Colon (tissue), 2 donors: ENCODE measurements around the gene PSAP.

ENCODE experiments used
- FAIRE-seq: peaks from 2 replicates; lab custom pipeline; 2012; peaks lifted over from hg19 to GRCh38; lab: Jason Lieb, UNC
- donor health status: control.
- donor health status: control.

The PSAP gene

GRCh38 chr10:71807557-71808510 lies 43.2 kb downstream of the PSAP start:
- FAIRE-seq = no peak

GRCh38 chr10:71806704-71807556 lies 44.1 kb downstream of the PSAP start:
- FAIRE-seq = no peak

DNA sequence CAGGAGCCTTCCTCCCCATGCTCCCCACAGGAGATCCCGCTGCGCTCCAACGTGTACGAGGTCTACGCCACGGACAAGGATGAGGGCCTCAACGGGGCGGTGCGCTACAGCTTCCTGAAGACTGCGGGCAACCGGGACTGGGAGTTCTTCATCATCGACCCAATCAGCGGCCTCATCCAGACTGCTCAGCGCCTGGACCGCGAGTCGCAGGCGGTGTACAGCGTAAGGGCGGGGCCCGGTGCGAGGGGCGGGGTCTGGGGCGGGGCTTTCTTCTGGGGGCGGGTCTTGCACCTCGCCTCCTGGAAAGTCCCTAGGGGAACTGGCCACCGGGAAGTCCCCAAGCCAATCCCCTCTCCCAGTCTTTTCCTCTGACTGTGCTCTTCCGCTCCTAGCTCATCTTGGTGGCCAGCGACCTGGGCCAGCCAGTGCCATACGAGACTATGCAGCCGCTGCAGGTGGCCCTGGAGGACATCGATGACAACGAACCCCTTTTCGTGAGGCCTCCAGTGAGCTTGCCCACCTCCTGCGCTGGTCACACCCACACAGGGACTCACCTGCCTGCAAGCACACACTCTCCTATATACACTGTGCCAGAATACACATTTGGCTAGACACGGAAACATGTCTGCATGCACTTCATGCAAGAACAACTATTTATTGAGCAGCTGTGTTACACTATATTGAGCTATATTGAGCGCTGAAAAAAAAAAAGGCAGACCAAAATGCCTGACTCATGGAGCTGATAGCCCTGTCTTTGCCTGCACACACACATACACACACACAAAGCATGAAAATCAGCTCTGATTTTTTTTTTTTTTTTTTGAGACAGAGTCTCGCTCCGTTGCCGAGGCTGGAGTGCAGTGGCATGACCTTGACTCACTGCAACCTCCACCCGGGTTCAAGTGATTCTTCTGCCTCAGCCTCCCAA lies 45.0 kb downstream of the PSAP start:
- no peak for FAIRE-seq

GRCh38 chr10:71804077-71804476 lies 47.0 kb downstream of the PSAP start:
- FAIRE-seq = no peak

DNA sequence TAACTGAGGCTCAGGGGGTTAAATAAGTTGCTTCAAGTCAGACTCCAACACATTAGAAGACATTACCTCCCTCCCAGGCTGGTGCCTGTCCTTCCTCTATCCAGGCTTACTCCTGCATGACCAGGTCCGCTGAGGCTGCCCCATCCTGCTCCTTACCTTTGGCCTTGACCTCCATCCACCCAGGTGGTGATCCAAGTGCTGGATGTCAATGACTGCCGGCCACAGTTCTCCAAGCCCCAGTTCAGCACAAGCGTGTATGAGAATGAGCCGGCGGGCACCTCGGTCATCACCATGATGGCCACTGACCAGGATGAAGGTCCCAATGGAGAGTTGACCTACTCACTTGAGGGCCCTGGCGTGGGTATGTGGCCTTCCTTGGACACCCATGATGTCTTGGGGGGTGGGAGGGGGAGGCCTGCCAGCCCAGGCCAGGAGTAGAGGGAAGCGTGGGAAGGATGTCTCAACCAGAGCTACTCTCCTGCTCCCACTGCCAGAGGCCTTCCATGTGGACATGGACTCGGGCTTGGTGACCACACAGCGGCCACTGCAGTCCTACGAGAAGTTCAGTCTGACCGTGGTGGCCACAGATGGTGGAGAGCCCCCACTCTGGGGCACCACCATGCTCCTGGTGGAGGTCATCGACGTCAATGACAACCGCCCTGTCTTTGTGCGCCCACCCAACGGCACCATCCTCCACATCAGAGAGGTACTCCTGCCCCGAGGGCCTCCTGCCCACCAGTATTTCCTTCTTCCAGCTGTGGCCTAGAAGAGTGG lies 48.1 kb downstream of the PSAP start:
- FAIRE-seq = no peak

GRCh38 chr10:71802235-71802634 lies 48.8 kb downstream of the PSAP start:
- FAIRE-seq = no peak

GRCh38 chr10:71801361-71801760 lies 49.7 kb downstream of the PSAP start:
- no peak for FAIRE-seq

GRCh38 chr10:71799608-71800453 lies 51.2 kb downstream of the PSAP start:
- FAIRE-seq = no peak

DNA sequence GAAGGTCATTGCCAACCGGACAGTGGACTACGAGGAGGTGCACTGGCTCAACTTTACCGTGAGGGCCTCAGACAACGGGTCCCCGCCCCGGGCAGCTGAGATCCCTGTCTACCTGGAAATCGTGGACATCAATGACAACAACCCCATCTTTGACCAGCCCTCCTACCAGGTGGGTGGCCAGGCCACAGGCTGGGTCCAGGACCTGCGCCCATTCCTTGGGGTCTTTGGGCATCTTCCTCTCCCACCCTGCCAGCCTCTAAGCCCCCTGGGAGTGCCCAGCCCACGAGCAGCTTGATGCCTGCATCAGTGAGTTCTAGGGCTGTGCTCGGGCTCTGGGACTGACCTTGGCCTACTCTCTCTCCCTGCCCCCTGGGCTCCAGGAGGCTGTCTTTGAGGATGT lies 51.9 kb downstream of the PSAP start:
- FAIRE-seq = no peak

DNA sequence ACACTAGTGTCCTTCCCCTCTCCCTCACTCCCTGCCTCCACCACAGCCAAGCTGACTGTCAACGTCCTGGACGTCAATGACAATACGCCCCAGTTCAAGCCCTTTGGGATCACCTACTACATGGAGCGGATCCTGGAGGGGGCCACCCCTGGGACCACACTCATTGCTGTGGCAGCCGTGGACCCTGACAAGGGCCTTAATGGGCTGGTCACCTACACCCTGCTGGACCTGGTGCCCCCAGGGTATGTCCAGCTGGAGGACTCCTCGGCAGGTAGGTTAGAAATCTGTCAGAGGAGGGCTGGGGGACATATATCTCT lies 52.8 kb downstream of the PSAP start:
- no peak for FAIRE-seq

DNA sequence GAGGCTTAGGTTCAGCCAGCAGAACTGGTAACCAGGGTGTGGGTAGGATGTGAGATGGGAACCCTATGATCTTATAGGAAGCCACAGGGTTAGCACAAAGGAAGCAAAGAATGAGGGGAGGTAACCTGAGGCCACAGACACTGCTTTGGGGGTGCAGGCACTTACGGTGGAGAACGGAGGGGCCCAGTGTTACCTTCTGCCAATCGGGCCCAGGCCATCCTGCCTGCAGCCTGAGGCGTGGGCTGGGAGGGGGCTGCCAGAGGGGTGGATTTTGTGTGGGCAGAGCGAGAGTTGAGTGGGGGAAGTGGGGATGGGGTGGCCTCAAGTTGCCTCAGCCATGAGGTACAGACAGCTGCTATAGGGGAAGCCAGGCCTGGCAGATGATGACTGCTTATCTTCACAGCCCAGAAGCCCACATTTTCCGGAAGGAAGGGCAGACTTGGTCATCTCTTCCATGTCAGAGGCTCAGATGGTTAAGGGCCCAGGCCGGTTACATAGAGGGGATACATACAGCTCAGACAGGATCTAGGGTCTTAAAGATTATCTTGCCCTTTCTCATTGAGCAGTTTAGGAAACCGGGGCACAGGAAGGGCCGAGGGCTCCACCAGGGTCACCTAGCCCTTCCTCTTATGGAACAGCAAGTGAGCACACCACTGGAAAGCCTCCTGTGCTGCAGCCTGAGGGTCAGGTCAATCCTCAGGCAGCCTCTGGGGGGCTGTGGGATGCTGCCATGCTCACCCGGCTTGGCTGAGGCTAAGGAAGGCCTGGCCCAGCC lies 53.3 kb downstream of the PSAP start:
- no peak for FAIRE-seq

- FAIRE-seq = no peak
These were observed 54.2 kb downstream of the PSAP start for GRCh38 chr10:71796749-71797405.

DNA sequence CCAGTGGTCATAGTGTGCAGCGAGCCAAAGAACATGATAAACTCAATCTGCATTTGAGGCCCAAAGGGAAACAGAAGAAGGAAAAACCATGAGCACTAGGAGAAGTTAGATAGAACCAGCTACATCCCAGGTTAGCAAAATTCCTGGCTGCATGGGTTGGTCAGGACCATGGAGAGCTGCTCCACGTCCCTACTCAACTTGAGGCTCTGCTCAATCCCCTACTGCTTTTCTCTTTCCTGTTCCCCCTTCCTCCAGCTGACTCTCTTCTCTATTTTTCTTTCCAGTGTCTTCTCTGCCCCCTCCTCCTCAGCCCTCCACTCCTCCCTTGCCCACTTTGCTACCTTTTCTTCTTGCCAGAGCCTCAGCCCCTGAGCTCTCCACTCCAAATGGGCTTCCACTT lies 55.8 kb downstream of the PSAP start:
- FAIRE-seq = no peak

DNA sequence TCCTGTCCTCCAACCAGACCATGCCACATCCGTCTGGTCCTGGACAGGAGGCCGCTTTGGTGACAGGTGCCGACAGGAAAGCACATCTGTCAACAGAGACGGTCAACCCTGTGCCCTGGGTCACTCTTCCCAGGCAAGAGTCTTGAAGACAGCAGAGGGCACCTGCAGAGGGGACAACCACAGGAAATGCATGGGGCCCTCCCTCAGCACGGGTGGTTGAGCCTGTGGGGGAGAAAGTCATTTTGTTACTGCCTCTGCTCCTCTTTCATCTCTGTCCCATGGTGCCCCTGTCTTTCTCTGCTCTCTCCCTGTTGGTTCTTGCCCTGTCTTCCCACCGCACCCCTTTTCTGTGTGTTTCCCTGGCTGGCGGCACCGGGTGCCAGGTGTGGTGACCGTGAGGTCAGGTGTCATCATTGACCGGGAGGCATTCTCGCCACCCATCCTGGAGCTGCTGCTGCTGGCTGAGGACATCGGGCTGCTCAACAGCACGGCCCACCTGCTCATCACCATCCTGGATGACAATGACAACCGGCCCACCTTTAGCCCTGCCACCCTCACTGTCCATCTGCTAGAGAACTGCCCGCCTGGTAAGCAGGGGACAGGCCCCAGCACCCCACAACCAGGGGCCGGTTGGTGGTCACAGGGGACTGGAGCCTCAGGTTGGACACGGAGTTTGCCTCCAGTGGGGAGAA lies 60.2 kb downstream of the PSAP start:
- no peak for FAIRE-seq

GRCh38 chr10:71789871-71790270 lies 61.2 kb downstream of the PSAP start:
- FAIRE-seq = no peak

GRCh38 chr10:71788954-71789353 lies 62.1 kb downstream of the PSAP start:
- no peak for FAIRE-seq

DNA sequence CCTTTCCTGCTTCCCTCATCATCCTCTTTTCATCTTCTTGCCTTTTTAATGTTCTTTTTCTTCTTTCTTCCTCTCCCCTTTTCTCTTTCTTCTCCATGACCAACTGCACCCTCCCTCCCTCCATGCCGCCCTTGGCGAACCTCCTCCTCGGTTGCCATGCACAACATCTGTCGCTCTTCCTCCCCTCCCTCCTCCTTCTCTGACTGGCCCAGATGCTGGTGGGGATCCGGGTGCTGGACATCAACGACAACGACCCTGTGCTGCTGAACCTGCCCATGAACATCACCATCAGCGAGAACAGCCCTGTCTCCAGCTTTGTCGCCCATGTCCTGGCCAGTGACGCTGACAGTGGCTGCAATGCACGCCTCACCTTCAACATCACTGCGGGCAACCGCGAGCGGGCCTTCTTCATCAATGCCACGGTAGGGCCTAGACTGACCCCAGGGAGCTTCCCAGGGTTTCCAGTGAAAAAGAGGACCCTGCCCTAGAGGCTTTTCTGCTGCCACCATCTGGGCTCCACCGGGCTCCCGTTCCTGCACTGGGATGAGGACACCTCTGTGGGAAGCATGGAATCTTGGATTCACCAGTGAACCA lies 66.3 kb downstream of the PSAP start:
- no peak for FAIRE-seq
